Muscle of leg (tissue), 11 donors: ENCODE results near the gene GREM1. TPM values are rescaled to one million over a fixed set of nuclear protein-coding genes. Genes with fewer than 3 reads are reported as not detected.

Experiments used
- DNase-seq: peaks from one replicate; pipeline ENCODE4 v3.0.0; 2013
- H3K27ac ChIP-seq: one replicate; pipeline ENCODE4 v1.5.1; 2013; ENCODE audit warnings: mild to moderate bottlenecking, low read length, control low read depth
- H3K27me3 ChIP-seq: one replicate; pipeline ENCODE4 v1.6.1; 2013; ENCODE audit warnings: low read length; ENCODE audit not compliant: control insufficient read depth, insufficient read depth
- H3K36me3 ChIP-seq: one replicate; pipeline ENCODE4 v1.6.1; 2013; ENCODE audit warnings: low read length; ENCODE audit not compliant: control insufficient read depth, insufficient read depth
- H3K4me1 ChIP-seq: one replicate; pipeline ENCODE4 v1.6.1; 2013; ENCODE audit warnings: low read length; ENCODE audit not compliant: control insufficient read depth, insufficient read depth
- H3K4me3 ChIP-seq: one replicate; pipeline ENCODE4 v1.5.1; 2013; ENCODE audit warnings: low read length, control low read depth
- H3K9me3 ChIP-seq: replicated peaks from 2 replicates; pipeline ENCODE4 v1.6.1; 2013; ENCODE audit warnings: low read depth, low read length; ENCODE audit not compliant: control insufficient read depth
- WGBS: methylation state at CpG from one replicate; pipeline ENCODE4 v1.1.5; 2013; ENCODE audit warnings: missing lambda C conversion rate; ENCODE audit not compliant: insufficient coverage; 5-methylcytosine and 5-hydroxymethylcytosine counted together
- polyA plus RNA-seq, 8 donors: library from polyadenylated mRNA; unstranded; fragments of 120-200 nt; gene quantifications; one replicate each; pipeline versions ENCODE4 v1.2.1 to v1.2.3, GENCODE V29; 2013; ENCODE audit warnings: inconsistent platforms in 1 of 8, low replicate concordance in 1 of 8; ENCODE audit not compliant: insufficient read length in 8 of 8, insufficient read depth in 1 of 8
- total RNA-seq: library from RNA; stranded (reverse); fragments of 120-200 nt; gene quantifications from one replicate; pipeline ENCODE4 v1.2.4, GENCODE V29; 2013

GREM1 gene
- total and polyA plus RNA-seq, 9 donors: 0.98 to 5.5 (median 3.8) TPM

- Histone ChIP-seq H3K36me3 (no peaks in the 10 kb centered on the region), H3K4me1 (no peaks in the 10 kb centered on the region), H3K27me3 (peaks cover 7% of the 10 kb centered on the region), H3K4me3 (no peak overlapping the region), H3K27ac (no peak overlapping the region), H3K9me3 (no peaks in the 10 kb centered on the region)
- DNase-seq: no peak
- 45% methylated on average over 20 of the region's 27 CpGs for WGBS
These were observed 13.2 kb downstream of the GREM1 start for GRCh38 chr15:32730677-32731654.

- Histone ChIP-seq H3K36me3 (no peaks in the 10 kb centered on the region), H3K4me3 (no peak overlapping the region), H3K9me3 (no peaks in the 10 kb centered on the region), H3K4me1 (no peaks in the 10 kb centered on the region), H3K27me3 (peaks cover 7% of the 10 kb centered on the region), H3K27ac (no peak overlapping the region)
- 55% methylated on average over 3 of the region's 6 CpGs for WGBS
- DNase-seq: no peak
These were observed 14.9 kb downstream of the GREM1 start for GRCh38 chr15:32732574-32733157.

GRCh38 chr15:32733281-32733680 lies 15.5 kb downstream of the GREM1 start:
- Histone ChIP-seq H3K9me3 (no peaks in the 10 kb centered on the region), H3K36me3 (no peaks in the 10 kb centered on the region), H3K4me3 (no peak overlapping the region), H3K4me1 (no peaks in the 10 kb centered on the region), H3K27ac (no peak overlapping the region), H3K27me3 (peaks cover 7% of the 10 kb centered on the region)
- no CpG with 5 or more reads among the region's 3 CpGs for WGBS
- DNase-seq: no peak

- no peaks in the 10 kb centered on the region for H3K4me1 ChIP-seq
- H3K27ac ChIP-seq: no peak overlapping the region
- H3K27me3 ChIP-seq: peaks cover under 1% of the 10 kb centered on the region
- H3K9me3 ChIP-seq: no peaks in the 10 kb centered on the region
- no CpG with 5 or more reads among the region's 2 CpGs for WGBS
- no peaks in the 10 kb centered on the region for H3K36me3 ChIP-seq
- no peak for DNase-seq
- no peak overlapping the region for H3K4me3 ChIP-seq
These were observed 18.3 kb downstream of the GREM1 start for GRCh38 chr15:32735989-32736700.

GRCh38 chr15:32736701-32737061 lies 18.9 kb downstream of the GREM1 start:
- H3K4me3 ChIP-seq: no peak overlapping the region
- no peaks in the 10 kb centered on the region for H3K27me3 ChIP-seq
- H3K36me3 ChIP-seq: no peaks in the 10 kb centered on the region
- no peaks in the 10 kb centered on the region for H3K9me3 ChIP-seq
- WGBS: 80% methylated on average over 1 of the region's 2 CpGs
- no peaks in the 10 kb centered on the region for H3K4me1 ChIP-seq
- no peak overlapping the region for H3K27ac ChIP-seq
- DNase-seq: no peak

- WGBS: no CpG with 5 or more reads among the region's 4 CpGs
These were observed 19.5 kb downstream of the GREM1 start for GRCh38 chr15:32737304-32737703.

GRCh38 chr15:32738666-32739065 lies 20.9 kb downstream of the GREM1 start:
- H3K9me3 ChIP-seq: no peaks in the 10 kb centered on the region
- H3K4me1 ChIP-seq: no peaks in the 10 kb centered on the region
- WGBS: no CpG with 5 or more reads among the region's 1 CpG
- H3K27me3 ChIP-seq: no peaks in the 10 kb centered on the region
- DNase-seq: no peak
- H3K36me3 ChIP-seq: no peaks in the 10 kb centered on the region
- H3K4me3 ChIP-seq: no peak overlapping the region
- no peak overlapping the region for H3K27ac ChIP-seq

More at GRCh38 chr15:32737304-32737703, 19.5 kb downstream of the GREM1 start:
- H3K36me3 ChIP-seq: no peaks in the 10 kb centered on the region
- no peaks in the 10 kb centered on the region for H3K4me1 ChIP-seq
- no peak for DNase-seq
- no peaks in the 10 kb centered on the region for H3K27me3 ChIP-seq
- H3K27ac ChIP-seq: no peak overlapping the region
- H3K9me3 ChIP-seq: no peaks in the 10 kb centered on the region
- no peak overlapping the region for H3K4me3 ChIP-seq

GRCh38 chr15:32739522-32740063 lies 21.8 kb downstream of the GREM1 start:
- H3K27me3 ChIP-seq: no peaks in the 10 kb centered on the region
- WGBS: no CpG with 5 or more reads among the region's 1 CpG
- H3K36me3 ChIP-seq: no peaks in the 10 kb centered on the region
- H3K4me3 ChIP-seq: no peak overlapping the region
- no peak for DNase-seq
- no peak overlapping the region for H3K27ac ChIP-seq
- H3K4me1 ChIP-seq: no peaks in the 10 kb centered on the region
- no peaks in the 10 kb centered on the region for H3K9me3 ChIP-seq

GRCh38 chr15:32743411-32744140 lies 25.8 kb downstream of the GREM1 start:
- Histone ChIP-seq H3K27ac (no peak overlapping the region), H3K9me3 (no peaks in the 10 kb centered on the region), H3K36me3 (no peaks in the 10 kb centered on the region), H3K4me1 (no peaks in the 10 kb centered on the region), H3K27me3 (no peaks in the 10 kb centered on the region), H3K4me3 (no peak overlapping the region)
- no peak for DNase-seq
- WGBS: 47% methylated on average over 3 of the region's 5 CpGs
